ENCODE data around the gene PPP3R2. TPM values are rescaled to one million over a fixed set of nuclear protein-coding genes. Genes with fewer than 3 reads are reported as not detected.

The PPP3R2 gene, protein sequence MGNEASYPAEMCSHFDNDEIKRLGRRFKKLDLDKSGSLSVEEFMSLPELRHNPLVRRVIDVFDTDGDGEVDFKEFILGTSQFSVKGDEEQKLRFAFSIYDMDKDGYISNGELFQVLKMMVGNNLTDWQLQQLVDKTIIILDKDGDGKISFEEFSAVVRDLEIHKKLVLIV
- not detected for total RNA-seq
- polyA plus RNA-seq (ENCODE audit: insufficient read depth, low read depth, low replicate concordance) = not detected
- long read RNA-seq, donor 1 = 0 reads
- long read RNA-seq, donor 2 = 0 reads
- long read RNA-seq, donor 3, partial matches to known transcripts = 0 of 1 reads
- long read RNA-seq, donor 3, other reads (novel, unspliced or antisense) = 0 of 1 reads
- long read RNA-seq, donor 4 = 0 reads
- long read RNA-seq, donor 5 = 0 reads
- long read RNA-seq, donor 6 = 0 reads
- long read RNA-seq, donor 7 = 0 reads
- long read RNA-seq, donor 8 = 0 reads
- long read RNA-seq, donor 9, partial matches to known transcripts = 0 of 2 reads
- long read RNA-seq, donor 9, other reads (novel, unspliced or antisense) = 0 of 2 reads
- long read RNA-seq, donor 10 = 0 reads

DNA sequence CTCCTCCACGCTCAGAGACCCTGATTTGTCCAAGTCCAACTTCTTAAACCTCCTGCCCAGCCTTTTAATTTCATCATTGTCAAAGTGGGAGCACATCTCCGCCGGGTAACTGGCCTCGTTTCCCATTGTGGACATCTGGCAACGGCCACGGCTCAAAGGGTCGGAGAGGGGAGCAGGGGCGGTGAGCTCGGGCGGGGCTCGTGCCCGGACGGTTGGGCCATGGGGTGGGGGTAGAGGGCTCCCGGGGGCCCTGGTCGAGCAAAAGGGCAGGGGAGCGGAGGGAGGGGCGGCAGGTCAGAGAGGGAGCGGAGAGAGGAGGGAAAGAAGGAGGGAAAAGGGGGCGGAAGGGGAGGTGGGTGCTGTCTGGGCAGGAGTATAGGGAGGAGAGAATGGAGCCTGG, at the start of gene PPP3R2:
TSS of gene PPP3R2 (minus strand) at position 174 of the 400 bp plus-strand sequence. CDS start at position 126, 48 bp downstream.
- H3K9me3 ChIP-seq (ENCODE audit: control insufficient read depth in 2 of 3, insufficient read depth in 1 of 3, low read length in 3 of 3) = no peaks in the 10 kb centered on the region
- no peak within 1 kb of the TSS for H3K4me3 ChIP-seq (ENCODE audit: low read length in 3 of 3)
- no peak for FAIRE-seq
- intact Hi-C loops (cut with DNase I) = no loop called here
- H3K27me3 ChIP-seq (ENCODE audit: control insufficient read depth, insufficient read depth, low read length) = no peaks in the 10 kb centered on the region
- DNase-seq = no peak
- H3K4me1 ChIP-seq (ENCODE audit: control insufficient read depth in 2 of 3, insufficient read depth in 2 of 3, low read depth in 1 of 3, low read length in 3 of 3) = no peaks in the 10 kb centered on the region
- H3K9ac ChIP-seq (ENCODE audit: low read length in 3 of 3) = no peak within 1 kb of the TSS
- no peak within 1 kb of the TSS for H3K27ac ChIP-seq (ENCODE audit: low read depth in 2 of 2, low read length in 2 of 2)
- TF ChIP-seq, protein P1, sequence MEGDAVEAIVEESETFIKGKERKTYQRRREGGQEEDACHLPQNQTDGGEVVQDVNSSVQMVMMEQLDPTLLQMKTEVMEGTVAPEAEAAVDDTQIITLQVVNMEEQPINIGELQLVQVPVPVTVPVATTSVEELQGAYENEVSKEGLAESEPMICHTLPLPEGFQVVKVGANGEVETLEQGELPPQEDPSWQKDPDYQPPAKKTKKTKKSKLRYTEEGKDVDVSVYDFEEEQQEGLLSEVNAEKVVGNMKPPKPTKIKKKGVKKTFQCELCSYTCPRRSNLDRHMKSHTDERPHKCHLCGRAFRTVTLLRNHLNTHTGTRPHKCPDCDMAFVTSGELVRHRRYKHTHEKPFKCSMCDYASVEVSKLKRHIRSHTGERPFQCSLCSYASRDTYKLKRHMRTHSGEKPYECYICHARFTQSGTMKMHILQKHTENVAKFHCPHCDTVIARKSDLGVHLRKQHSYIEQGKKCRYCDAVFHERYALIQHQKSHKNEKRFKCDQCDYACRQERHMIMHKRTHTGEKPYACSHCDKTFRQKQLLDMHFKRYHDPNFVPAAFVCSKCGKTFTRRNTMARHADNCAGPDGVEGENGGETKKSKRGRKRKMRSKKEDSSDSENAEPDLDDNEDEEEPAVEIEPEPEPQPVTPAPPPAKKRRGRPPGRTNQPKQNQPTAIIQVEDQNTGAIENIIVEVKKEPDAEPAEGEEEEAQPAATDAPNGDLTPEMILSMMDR (IDR thresholded peaks at IDR 0.05; ENCODE audit: borderline replicate concordance, extremely low read depth, insufficient read depth) = no peak
- no peaks in the 10 kb centered on the region for H3K36me3 ChIP-seq (ENCODE audit: control insufficient read depth in 2 of 3, insufficient read depth in 3 of 3, low read length in 3 of 3)

DNA sequence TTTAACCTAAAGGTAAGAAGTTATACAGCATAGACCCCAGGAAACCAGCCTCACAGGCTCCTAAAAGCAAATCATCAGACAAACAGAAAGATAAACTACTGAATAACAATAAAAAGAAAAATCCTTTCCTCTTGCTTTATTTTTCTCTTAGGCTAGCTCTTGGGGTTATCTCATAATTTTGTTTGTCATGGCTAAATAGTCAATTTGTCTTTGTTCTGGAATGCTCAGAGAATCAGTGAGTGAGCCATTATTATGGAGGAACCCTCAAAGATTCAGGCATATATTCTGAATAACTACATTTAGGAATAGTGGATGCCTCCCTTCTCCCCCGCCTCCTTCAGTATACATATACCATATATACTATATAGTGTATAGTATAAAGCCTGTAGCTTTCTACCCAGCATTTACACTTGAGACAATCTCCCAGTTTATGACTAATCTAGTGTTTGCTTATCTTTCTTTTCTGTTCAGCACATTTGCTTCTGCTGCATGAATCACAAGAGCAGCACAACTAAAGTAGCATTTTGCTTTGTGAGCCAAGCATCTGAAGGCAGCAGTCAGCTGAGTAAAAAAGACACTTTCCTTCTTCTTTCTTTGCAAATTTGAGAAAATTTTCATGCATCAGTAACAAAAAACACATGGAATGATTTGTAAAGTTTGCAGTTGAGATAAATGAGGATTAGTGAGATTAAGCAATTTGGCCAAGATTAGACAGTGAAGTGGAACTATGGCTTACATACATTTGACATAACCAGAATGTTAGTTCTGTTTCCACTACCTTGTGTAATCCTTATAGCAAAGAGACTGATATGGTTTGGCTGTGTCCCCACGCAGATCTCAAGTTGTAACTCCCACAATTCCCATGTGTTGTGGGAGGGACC, 45.3 kb upstream of the PPP3R2 start:
- Histone ChIP-seq H3K27ac (ENCODE audit: low read depth in 2 of 2, low read length in 2 of 2) (no peak overlapping the region), H3K27me3 (ENCODE audit: control insufficient read depth, insufficient read depth, low read length) (no peaks in the 10 kb centered on the region), H3K4me3 (ENCODE audit: low read length in 3 of 3) (no peak overlapping the region), H3K9me3 (ENCODE audit: control insufficient read depth in 2 of 3, insufficient read depth in 1 of 3, low read length in 3 of 3) (peaks cover 0 to 9% (median 0%) of the 10 kb centered on the region in 3 donors), H3K36me3 (ENCODE audit: control insufficient read depth in 2 of 3, insufficient read depth in 3 of 3, low read length in 3 of 3) (no peaks in the 10 kb centered on the region), H3K9ac (ENCODE audit: low read length in 3 of 3) (no peak overlapping the region), H3K4me1 (ENCODE audit: control insufficient read depth in 2 of 3, insufficient read depth in 2 of 3, low read depth in 1 of 3, low read length in 3 of 3) (no peaks in the 10 kb centered on the region)
- intact Hi-C loops (cut with DNase I) = no loop called here
- DNase-seq (no peak), FAIRE-seq (no peak)
- TF ChIP-seq, protein P1 (IDR thresholded peaks at IDR 0.05; ENCODE audit: borderline replicate concordance, extremely low read depth, insufficient read depth) = no peak

DNA sequence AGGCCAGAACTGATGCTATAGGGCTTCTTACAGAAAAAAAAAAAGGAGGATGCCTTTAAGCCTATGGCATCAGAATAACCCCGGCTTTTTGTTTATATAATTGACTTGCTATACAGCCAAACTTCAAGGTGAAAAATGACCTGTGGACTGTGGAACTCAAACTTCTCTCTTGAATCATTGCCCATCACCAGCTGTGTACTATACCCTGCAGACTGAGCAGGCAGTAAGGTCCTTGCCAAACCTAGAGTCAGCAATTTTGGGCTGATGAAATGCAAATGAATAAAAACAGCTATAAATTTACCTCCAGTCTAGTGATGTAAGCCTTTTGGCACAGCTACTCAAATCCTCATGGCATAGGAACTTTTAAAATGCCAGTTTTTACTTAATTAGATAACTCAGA, 44.5 kb upstream of the PPP3R2 start:
- H3K4me3 ChIP-seq (ENCODE audit: low read length in 3 of 3) = no peak overlapping the region
- no peaks in the 10 kb centered on the region for H3K36me3 ChIP-seq (ENCODE audit: control insufficient read depth in 2 of 3, insufficient read depth in 3 of 3, low read length in 3 of 3)
- peaks cover 0 to 9% (median 0%) of the 10 kb centered on the region in 3 donors for H3K9me3 ChIP-seq (ENCODE audit: control insufficient read depth in 2 of 3, insufficient read depth in 1 of 3, low read length in 3 of 3)
- H3K4me1 ChIP-seq (ENCODE audit: control insufficient read depth in 2 of 3, insufficient read depth in 2 of 3, low read depth in 1 of 3, low read length in 3 of 3) = no peaks in the 10 kb centered on the region
- DNase-seq = no peak
- FAIRE-seq = no peak
- no peak overlapping the region for H3K9ac ChIP-seq (ENCODE audit: low read length in 3 of 3)
- TF ChIP-seq, protein P1 (IDR thresholded peaks at IDR 0.05; ENCODE audit: borderline replicate concordance, extremely low read depth, insufficient read depth) = no peak
- no peaks in the 10 kb centered on the region for H3K27me3 ChIP-seq (ENCODE audit: control insufficient read depth, insufficient read depth, low read length)
- intact Hi-C loops (cut with DNase I) = no loop called here
- no peak overlapping the region for H3K27ac ChIP-seq (ENCODE audit: low read depth in 2 of 2, low read length in 2 of 2)

Data from kidney (tissue), 22 donors.